Neural crest cell (in vitro differentiated cells): ENCODE data around the gene WSB2. TPM values are rescaled to one million over a fixed set of nuclear protein-coding genes. Genes with fewer than 3 reads are reported as not detected.
A peak's percentile ranks its signal among the peaks of the same experiment; 100 is the strongest.
"Not testable (repeated sequence)": the region's sequence is repeated elsewhere in the genome, so short reads cannot be mapped to it uniquely, and the experiment has no call there.

Experiments used
- DNase-seq: peaks from one replicate; pipeline ENCODE4 v3.0.0; 2021; ENCODE audit warnings: low read depth, mixed read lengths, low spot score
- H3K27ac Mint-ChIP-seq: one replicate; pipeline ENCODE4 v1.8.0; 2021; ENCODE audit warnings: mild to moderate bottlenecking, mixed read lengths; ENCODE audit not compliant: unreplicated experiment
- H3K27me3 Mint-ChIP-seq: 2 replicates; pipeline ENCODE4 v1.8.0; 2021; ENCODE audit warnings: low read depth, mild to moderate bottlenecking, mixed read lengths
- H3K36me3 Mint-ChIP-seq: 2 replicates; pipeline ENCODE4 v1.8.0; 2021; ENCODE audit warnings: low read depth, mild to moderate bottlenecking, mixed read lengths
- H3K4me1 Mint-ChIP-seq: 2 replicates; pipeline ENCODE4 v1.8.0; 2021; ENCODE audit warnings: mixed read lengths
- H3K4me3 Mint-ChIP-seq: one replicate; pipeline ENCODE4 v1.8.0; 2021; ENCODE audit warnings: mild to moderate bottlenecking, mixed read lengths
- H3K9me3 Mint-ChIP-seq: 2 replicates; pipeline ENCODE4 v1.8.0; 2021; ENCODE audit warnings: mixed read lengths
- CTCF ChIP-seq: fragments of 200-600 bp; sonication (generic); conservative IDR thresholded peaks from 2 replicates; pipeline ENCODE4 v1.5.0; 2021; ENCODE audit warnings: antibody characterized with exemption, mild to moderate bottlenecking
- total RNA-seq: library from RNA; stranded (reverse); gene quantifications from 2 replicates; pipeline ENCODE4 v1.2.1, GENCODE V29; 2021

Gene WSB2
- total RNA-seq, 1 donor from 2014 or later = 78.6 TPM

- Mint-ChIP-seq H3K9me3 (no peaks in the 10 kb centered on the region), H3K27me3 (no peaks in the 10 kb centered on the region), H3K36me3 (peaks cover 2% of the 10 kb centered on the region), H3K27ac (no peak overlapping the region), H3K4me1 (peaks cover 28% of the 10 kb centered on the region), H3K4me3 (peak overlapping the region; percentile 49)
- no peak for DNase-seq
- no peak for TF ChIP-seq CTCF
Observed at GRCh38 chr12:118015306-118015705, 45.7 kb downstream of the WSB2 start.

- H3K27ac Mint-ChIP-seq = no peak overlapping the region
- H3K36me3 Mint-ChIP-seq = no peaks in the 10 kb centered on the region
- H3K9me3 Mint-ChIP-seq = no peaks in the 10 kb centered on the region
- no peak for DNase-seq
- H3K27me3 Mint-ChIP-seq = no peaks in the 10 kb centered on the region
- H3K4me3 Mint-ChIP-seq = peak overlapping the region; percentile 11
- TF ChIP-seq CTCF = no peak
- peaks cover 22% of the 10 kb centered on the region for H3K4me1 Mint-ChIP-seq
Observed at GRCh38 chr12:118013283-118013682, 47.7 kb downstream of the WSB2 start.

GRCh38 chr12:118011961-118012360 lies 49.0 kb downstream of the WSB2 start:
- Mint-ChIP-seq H3K36me3 (no peaks in the 10 kb centered on the region), H3K4me1 (peaks cover 11% of the 10 kb centered on the region), H3K27me3 (no peaks in the 10 kb centered on the region), H3K4me3 (no peak overlapping the region), H3K9me3 (no peaks in the 10 kb centered on the region), H3K27ac (no peak overlapping the region)
- no peak for DNase-seq
- TF ChIP-seq CTCF = no peak

GRCh38 chr12:118011377-118011776 lies 49.6 kb downstream of the WSB2 start:
- Mint-ChIP-seq H3K4me1 (peaks cover 7% of the 10 kb centered on the region), H3K27ac (no peak overlapping the region), H3K9me3 (no peaks in the 10 kb centered on the region), H3K36me3 (no peaks in the 10 kb centered on the region), H3K27me3 (no peaks in the 10 kb centered on the region), H3K4me3 (no peak overlapping the region)
- DNase-seq = no peak
- TF ChIP-seq CTCF = no peak

- TF ChIP-seq CTCF = no peak
- H3K4me3 Mint-ChIP-seq = no peak overlapping the region
- no peaks in the 10 kb centered on the region for H3K27me3 Mint-ChIP-seq
- H3K9me3 Mint-ChIP-seq = no peaks in the 10 kb centered on the region
- no peaks in the 10 kb centered on the region for H3K36me3 Mint-ChIP-seq
- peaks cover 2% of the 10 kb centered on the region for H3K4me1 Mint-ChIP-seq
- H3K27ac Mint-ChIP-seq = no peak overlapping the region
- DNase-seq = no peak
Observed at GRCh38 chr12:118010903-118011302, 50.1 kb downstream of the WSB2 start.

GRCh38 chr12:117999806-118000205 lies 61.2 kb downstream of the WSB2 start:
- not testable (repeated sequence) for H3K27ac Mint-ChIP-seq, H3K4me3 Mint-ChIP-seq, H3K9me3 Mint-ChIP-seq, DNase-seq, H3K4me1 Mint-ChIP-seq, H3K27me3 Mint-ChIP-seq, H3K36me3 Mint-ChIP-seq
